ENCODE results near the gene HAL.

HAL gene

DNA sequence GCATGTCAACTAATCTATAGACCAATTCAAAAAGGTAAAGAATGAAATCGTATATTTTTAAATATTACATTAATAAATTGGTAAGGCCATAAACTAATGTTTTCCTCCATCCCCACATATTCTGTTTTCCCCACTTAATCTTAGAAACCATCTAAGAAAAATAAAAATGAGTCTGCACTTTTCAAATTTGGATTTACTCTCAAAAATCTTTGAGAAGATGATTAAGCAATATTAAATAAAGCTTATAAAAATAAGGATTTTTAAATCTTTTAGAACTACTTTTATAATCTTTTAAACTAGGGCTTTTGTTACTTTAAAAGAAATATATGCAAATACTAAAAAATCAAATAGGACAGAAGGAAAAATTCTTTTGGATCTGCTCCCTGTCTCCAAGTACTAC is 10.6 kb upstream of the HAL start:
- DNase-seq, result no peak

DNA sequence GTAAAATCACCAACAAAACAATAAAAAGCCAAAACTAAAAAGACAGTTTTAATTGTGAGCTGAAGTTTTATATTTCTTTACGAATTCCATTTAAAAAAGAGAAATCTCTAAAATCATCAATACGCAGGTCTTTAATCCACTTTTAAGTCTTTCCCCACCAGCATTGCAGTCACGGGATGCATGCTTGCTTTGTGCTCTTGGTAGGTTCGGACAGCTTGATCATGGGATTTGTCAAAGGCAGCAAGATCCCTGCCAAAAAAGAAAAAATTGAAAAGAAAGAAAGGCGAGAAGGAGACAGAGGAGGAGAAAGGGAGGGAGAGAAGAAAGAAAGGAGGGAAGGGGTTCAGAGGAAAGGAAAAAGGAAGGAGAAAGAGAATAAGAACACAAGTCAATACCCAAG is 4.7 kb upstream of the HAL start:
- DNase-seq, result no peak

DNA sequence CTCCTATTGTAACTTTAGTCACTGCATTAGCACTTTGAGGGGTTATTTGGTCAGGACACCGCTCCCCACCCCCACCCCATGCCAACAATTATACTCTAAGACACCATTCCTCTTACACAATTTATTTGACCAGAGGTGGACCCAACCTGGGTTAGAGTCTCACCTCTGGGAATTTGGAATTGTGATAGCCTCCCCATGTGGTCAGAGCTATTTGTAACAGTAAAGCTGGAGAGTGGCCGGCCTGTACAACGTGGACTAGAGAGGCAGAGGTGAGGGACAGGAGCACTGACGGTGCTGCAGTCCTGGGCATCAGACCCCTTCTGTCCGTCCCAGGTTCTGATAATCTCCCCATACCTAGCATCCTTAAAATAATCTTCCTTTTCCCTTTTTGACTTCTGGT is 3.3 kb upstream of the HAL start:
- no peak for DNase-seq

DNA sequence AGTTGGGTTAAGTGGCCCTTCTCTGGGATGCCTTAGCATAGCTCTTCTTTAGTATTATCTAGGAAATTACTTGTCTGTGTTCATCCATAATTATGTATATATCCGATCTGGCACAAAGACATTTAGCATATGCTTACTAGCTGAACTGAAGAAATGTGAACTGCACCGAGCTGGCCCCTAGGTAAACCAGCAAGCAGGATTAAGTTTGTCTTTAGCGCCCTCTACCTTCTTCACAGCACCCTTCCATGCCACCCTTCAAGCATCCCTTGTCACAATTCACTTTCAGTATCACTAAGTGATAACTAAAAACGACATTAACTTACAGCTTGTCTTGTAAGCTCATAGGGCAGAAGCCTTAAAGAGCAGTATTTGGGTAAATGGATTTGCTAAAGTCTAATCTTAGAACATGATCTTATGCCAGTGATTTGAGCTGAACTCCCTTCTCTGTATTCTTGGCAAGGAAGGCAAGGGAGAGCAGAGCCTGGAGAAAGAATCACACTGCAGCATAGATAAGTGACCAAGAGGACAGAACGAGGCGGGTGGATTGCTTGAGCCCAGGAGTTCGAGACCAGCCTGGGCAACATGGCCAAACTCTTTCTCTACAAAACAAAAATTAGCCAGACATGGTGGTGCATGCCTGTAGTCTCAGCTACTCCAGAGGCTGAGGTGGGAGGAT is 2.6 kb upstream of the HAL start:
- peak; percentile 24 to 35 for DNase-seq

DNA sequence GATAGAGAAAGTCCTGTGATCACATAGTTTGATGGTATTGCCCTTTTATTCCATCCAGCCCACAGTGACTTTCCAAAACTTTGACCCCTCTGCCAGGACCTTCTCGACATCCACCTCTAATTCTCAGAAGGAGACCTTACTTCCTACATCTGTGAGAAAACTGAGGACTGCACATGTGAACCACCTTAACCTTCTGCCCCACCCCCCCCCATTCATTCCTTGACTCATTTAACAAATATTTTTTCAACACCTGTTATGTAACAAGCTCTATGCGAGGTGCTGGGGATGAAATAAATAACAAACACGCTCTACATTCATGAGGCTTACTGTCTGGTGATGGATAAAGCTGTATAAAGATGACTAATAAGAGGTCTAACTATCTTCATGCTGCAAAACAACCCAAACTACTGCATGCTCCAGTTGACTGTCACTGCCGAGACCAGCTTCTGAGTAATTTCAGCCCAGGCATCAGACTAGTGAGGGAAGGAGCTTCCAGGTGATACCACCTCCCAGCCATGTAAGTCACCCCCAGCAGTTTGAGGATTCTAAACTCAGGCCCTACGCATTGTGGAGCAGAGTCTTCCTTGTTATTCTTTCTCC is 1.9 kb upstream of the HAL start:
- DNase-seq, result no peak

DNA sequence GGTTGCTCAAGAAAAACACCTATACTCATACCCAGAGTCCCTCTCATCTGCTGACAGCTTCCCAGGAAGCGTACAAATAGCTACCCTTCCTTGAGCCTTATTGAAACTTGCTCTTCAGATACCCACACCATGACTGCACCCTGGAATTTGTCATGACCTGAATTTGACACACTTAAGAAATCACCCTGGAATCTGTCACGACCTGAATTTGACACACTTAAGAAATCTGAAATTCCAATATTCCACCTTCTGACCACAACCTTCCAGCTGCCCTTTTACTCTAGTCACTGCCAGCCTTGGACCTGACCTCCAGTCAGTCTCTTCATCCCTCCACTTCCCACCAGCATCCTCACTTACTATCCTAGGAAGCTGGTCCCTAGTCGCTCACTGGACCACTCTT is 1.1 kb upstream of the HAL start:
- no peak for DNase-seq

DNA sequence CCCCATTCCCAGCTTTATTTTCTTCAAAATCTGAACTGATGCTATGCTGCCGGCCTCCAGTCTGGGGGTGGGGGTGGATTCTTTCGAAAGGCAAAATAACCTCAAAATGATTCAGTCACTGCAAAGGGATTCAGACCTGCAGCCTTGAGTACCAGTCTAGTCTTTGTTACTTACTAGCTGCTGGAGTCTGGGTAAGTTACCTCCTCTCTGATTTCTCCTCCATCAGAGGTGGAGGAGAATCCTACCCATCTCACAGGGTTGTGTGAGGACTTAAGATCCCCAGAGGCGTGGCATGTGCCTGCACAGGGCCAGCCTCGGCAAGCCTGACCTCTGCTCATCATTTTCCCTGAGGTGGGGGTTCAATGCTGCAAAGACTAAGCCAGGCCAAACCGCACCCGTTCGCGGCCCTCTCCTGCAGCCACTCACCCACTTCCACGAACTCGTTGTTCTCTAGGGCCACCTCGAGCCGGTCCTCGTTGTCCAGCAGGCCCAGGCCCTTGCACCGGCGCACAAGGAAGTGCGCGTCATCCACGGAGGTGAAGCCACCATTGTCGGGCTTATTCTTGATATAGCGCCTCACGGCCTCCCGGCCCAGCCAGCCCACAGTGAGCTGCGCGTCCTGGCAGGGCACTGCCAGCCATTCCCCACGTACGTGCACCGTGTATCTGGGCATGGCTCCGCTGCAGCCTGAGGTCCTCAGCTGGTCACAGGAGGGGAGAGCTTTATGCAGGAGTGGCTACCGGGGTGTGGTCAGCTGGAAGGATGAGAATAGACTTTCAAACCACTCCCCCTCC is 709 bp downstream of the HAL start:
- no peak for DNase-seq

DNA sequence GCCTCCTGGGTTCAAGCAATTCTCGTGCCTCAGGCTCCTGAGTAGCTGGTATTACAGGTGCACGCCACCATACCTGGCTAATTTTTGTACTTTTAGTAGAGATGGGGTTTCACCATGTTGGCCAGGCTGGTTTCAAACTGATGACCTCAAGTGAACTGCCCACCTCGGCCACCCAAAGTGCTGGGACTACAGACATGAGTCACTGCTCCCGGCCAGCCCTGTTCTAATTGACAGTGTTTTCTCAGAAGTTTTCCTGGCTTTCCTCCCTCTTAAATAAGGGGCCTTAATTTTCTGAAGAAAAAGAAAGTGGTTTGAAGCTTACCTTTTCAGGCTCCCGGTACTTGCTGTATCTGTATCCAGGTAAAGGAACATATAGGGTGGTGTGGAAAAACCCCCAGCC is 1.7 kb downstream of the HAL start:
- no peak for DNase-seq

DNA sequence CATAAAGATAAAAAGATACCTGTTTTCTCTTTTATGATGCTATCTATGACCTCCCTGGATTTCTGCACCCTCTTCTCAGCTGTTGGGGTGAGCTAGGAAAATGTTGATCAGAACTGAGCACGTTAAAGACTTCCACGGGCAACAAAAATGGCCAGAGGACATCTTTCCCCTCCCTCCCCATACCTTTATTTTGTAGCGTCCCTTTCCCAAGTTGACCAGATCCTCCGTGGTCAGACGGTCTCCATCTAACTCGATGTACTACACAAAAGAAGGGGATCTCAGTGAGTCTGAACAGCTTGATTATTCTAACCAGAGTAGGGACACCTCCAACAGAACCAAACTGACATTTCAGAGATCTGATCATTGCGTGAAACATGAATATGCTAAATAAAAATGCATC is 2.2 kb downstream of the HAL start:
- DNase-seq, result no peak

DNA sequence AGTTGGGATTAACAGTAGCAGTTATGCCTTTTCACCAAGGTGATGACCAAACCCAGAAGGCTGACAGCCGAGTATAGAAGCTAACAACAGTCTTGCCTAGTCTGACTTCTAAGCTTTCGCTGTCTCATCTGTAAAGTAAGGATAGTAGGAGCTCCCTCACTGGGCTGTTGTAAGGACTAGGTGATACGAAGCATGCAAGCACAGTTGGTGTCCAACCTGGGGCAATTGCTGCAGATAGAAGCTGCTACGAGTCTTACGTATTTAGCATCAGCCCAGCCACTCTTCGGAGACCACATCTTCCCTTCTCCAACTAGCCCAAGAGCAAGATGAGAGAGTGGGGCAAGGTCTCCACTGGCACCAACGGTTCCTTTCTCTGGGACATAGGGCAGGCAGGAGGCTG is 6.0 kb downstream of the HAL start:
- DNase-seq, result no peak

DNA sequence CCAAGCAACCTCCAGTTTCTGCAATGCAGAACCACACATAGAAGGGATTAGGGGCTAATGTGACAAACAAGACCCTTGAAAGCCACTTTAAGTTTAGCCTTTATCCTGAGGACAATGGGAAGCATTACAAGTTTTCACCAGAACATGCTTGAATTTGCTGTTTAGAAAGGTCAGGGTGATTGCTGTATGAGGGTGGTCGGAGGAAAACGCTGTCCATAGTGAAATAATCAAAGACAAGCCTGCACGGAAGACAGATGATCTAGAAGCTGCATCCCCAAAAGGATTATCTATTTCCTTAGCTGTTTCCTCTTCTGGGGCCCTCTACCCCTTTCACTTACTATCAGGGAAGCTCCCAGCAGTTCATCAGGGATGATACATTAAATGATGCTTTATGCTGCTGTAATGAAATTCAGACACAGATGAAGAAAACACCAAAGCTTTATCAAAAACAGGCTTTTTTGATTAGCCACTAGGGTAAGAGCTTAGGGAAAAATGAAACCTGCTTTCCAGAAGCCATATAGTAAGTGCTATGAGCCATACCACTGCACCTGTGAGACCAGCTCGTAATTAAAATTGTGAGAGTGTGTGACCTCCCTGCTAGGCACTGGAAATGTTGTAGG is 6.5 kb downstream of the HAL start:
- no peak for DNase-seq

DNA sequence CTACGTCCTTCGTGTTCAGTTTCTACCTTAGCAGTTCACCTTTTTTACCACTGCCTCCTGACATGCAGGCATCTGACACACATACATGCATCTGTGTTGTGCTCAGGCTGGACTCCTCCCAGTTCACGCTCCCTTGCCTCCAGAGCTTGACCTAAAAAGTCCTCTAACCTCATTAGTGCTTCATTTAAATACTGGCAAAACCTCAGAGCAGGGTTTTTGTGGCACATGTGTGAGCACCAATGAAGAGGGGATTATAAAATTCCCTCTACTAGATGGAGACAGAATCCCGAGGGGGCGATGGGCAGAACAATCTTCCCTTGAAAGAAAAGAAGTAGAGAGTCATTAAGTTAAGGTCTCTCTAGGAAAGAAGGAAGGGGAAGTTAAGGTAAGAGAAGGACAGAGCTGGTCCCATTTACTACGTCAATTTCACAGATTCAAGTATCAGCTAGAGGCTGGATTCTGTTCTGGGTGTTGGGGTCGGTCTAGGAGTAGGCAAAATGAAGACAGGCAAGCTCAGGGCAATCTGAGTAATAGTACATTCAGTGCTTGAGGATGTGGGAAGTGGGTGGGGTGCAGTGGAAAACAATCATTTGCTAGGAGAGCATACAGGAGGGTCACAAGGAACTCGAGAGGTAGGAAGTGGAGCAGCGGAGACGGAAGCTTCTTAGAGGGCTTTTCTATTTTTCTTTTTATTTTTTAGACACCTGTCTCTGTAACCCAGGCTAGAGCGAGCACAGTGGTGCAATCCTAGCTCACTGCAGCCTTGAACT is 7.5 kb downstream of the HAL start:
- no peak for DNase-seq

DNA sequence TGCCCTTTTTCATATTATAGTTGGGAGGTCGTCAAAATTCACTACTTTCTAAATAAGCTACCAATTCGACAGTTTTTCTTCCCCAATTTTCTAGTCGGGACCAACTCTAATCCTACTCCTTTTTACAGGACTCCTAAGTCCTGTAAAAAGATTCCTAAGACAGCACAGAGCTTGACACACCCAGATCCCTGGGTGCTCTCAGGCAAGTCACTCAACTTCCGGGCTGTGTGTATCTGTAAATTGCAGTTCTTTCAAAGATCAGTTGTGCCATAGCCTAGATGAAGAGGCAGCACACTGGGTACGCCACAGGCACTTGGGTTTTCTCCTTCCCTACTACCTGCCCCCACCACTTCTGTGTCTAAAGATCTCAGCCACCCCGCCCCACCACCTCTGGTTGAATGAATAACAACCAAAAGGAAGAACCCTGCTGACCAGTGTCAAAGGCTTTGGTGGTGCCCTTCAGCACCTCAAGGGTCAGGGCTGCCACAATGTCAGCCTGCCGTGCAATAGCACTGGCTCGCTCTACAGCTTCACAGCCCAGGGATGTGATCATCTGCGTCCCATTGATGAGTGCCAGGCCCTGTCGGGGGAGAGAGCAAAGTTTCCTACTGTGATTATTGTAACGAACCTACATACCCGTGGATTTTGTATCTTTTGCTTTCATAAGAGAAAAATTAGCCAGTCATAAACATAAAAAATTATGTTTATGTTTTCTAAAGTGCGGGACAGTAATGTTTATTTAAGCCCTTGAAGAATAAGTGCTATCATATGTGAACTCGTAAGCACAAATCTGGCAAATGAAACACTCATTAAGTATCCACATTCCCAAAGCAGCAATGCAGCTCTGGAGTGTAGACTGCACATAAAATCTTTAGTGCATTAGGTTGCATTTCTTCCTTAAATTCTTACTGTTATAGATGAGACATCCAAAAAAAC is 9.2 kb downstream of the HAL start:
- no peak for DNase-seq

DNA sequence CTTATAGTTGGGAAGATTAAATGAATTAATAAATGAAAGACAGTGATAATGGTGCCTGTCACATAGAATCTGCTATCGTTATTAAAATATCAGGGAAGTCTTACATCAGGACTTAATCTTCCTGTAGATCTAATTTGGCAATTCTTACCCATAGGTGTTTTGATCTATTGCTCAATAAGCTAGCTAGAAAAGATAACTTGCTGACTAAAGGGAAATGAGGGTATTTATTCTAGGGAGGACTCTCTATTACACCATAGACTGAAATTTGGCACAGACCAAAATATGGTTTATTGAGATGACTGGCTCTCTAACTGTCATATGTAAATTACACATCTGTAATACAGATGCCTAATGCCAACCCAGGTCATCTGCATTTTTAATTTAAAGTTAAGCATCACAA is 11.5 kb downstream of the HAL start:
- no peak for DNase-seq

DNA sequence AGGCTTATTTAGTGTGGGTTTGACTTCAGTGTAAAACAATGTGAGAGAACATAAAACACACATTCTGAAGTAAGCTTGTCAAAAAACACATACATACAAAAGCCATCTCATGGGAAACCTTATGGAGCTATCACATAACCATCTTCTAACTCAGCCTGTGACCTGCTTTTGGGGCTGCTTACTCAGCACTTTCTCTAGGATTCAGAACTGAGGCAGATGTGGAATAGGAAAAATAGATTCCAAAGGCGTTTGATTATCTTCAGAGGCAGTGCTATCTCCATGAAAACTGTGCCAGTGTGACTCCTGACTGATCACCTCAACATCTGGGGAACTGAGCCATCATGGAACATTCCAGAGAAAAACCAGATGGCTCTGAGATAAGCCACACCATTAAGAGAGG is 13.5 kb downstream of the HAL start:
- no peak for DNase-seq

DNA sequence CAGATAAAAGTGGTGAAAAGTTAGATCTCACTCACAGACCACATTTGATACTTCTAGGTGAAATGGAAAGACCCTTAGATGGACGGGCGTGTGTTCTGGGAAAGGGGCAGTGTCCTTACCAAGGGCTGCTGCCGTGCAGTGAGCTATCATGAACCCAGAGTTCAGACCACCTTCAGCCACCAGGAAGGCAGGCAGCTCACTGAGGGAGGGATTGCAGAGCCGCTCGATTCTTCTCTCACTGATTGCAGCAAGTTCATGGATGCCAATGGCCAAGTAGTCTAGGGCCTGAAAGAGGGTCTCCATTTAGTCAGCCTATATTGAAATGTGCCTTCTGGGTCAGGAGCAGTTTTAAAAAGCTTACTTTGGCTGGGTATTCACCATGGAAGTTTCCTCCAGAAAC is 15.7 kb downstream of the HAL start:
- DNase-seq, result no peak

DNA sequence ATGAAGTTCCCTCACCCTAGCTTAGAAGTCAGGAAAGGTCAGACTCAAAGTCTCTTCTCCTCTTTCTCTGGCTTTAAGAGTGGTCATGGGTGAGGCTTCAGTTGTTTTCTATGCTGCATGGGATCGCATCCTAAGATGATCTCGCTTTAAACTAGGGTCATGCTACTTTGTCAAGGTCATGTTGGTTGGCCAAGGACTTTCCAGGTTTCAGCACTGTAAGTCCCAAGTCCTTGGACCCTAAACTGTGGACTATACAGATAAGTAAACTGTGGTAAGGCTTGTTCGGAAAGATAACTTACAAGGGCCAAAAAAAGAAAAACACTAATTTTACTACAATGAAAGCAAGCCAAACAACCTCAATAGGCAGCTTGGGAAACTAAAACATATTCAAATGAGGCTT is 17.4 kb downstream of the HAL start:
- no peak for DNase-seq

DNA sequence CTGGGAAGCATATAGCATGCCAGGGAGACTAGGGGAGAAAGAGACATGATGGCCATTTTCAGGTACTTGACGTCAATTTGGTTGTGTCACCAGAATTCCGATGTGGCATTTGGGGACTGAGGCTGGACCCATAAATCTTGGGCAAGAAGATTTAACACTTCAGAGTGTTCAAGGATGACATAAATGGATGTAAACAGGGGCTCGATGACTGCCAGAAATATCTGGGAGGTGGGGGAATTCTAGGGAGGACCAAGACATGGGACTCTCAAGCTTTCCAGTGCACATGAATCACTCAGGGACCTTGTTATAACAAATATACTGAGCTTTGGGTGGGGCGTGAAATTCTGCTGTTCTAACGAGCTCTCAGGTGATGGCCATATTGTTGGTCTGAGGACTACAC is 17.8 kb downstream of the HAL start:
- DNase-seq, result no peak

DNA sequence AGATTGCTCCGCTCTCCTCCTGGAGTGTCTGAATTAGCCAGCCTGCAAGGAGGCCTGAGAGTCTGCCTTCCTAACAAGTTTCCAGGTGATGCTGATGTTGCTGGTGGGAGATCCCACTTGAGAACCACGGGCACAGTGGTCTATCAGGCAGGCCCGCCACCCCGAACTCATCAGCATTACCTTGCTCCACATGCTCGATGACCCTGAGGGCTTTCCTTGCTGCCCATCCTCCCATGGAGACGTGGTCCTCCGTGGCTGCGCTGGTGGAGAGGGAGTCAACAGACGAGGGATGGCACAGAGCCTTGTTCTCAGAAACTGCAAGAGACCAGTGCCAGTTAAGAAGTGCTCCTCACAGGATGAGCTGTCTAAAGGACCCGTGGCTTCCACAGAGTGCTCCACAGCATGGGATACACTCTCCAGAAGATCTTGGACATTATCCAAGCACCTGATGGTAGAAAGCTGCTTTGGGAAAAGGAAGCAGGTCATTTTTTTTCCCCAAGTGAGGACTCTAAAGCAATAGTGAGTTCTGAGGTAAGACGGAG is 18.3 kb downstream of the HAL start:
- DNase-seq, result no peak

DNA sequence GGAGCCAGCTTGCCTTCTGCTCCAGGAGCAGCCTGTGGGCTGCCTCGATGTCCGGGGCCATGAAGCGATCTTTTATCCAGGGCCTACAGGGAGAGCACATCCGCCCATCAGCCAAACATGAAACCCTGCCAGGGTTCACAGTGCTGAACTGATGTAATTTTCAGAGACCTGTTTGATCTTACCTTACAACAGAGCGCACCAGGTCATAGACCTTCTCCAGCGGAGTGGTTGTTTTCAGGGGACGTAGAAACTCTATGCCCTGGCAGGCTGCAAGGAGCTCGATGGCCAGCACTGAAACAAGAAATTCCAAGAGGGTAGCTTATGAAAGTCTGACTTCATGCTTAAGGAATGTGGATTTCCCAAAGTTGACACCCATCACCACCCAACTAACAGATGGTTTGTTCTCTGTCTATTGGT is 19.7 kb downstream of the HAL start:
- DNase-seq, result no peak

DNA sequence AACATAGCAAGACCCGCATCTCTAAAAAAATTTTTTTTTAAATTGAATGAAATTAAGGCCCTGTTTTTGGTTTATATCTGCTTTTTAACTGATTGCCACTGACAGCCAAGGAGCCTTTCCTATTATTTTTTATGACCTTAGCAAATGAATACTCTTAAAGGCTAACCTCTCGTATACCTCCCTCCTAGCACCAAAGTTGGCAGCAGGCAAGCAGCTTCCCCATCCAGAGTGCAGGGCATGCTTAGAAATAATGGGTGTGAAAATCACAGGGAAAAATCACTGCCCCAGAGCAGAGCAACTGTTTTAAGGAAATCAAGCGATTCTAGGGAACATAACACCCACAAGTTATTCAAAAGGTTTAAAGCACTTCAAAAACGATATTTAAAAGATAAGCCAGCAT is 20.7 kb downstream of the HAL start:
- DNase-seq, result no peak

DNA sequence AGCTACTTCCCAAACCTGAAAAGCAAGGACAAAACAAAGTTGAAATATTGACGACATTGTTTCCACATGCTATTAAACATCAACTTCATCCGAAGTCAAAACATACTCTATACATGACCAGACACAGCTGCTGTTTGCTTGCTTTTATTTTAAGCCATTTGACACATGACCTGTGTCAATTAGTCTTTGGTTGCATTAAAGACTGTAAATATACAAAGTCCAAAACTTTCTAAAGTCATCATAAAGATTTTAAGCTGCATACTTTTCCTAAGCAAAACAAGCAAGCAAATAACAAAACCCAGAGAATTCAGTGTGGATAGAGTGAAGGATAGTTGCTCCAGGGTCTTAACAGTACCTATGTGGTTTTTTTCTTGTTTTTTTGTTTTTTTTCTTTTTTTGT is 21.8 kb downstream of the HAL start:
- DNase-seq, result no peak

Data from stimulated activated CD4-positive, alpha-beta T cell treated with anti-CD3 and anti-CD28 coated beads, Interleukin-2, amount 100 ng/mL, for 24 hours (primary cell).